Hindlimb muscle (tissue), 1 donor: ENCODE data around the gene TMEM260. TPM values are rescaled to one million over a fixed set of nuclear protein-coding genes. Genes with fewer than 3 reads are reported as not detected.
"Not testable (repeated sequence)": the region's sequence is repeated elsewhere in the genome, so short reads cannot be mapped to it uniquely, and the experiment has no call there.

Experiments
- DNase-seq: peaks from one replicate; pipeline ENCODE4 v3.0.0-alpha.2; 2013
- polyA plus RNA-seq: library from polyadenylated mRNA; unstranded; fragments of 120-200 nt; gene quantifications from one replicate; pipeline ENCODE4 v1.2.1, GENCODE V29; 2013; ENCODE audit not compliant: insufficient read length

The TMEM260 gene
- polyA plus RNA-seq, 1 donor, result 12.4 TPM

DNA sequence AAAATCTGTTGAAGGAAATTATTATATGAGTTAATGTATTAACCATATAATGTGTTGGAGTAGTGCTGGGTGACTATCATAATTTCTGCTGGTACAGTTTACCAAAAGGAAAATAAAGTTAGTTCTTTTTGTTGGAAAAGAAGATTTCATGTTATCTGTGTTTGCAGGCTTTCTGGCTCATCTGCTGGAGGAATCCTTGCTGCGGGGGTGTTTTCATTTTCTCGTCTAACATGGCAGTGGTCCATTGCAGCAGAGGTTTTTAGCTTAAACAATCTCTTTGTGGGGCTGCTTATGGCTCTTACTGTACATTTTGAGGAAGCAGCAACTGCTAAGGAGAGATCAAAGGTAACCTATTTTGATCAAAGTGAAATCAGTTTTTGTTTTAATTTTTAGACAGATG lies 24.1 kb downstream of the TMEM260 start:
- peak; percentile 3 for DNase-seq

- DNase-seq, result no peak
Measured at GRCh38 chr14:56608689-56609088, 29.1 kb downstream of the TMEM260 start.

GRCh38 chr14:56611663-56612062 lies 32.1 kb downstream of the TMEM260 start:
- DNase-seq, result not testable (repeated sequence)

DNA sequence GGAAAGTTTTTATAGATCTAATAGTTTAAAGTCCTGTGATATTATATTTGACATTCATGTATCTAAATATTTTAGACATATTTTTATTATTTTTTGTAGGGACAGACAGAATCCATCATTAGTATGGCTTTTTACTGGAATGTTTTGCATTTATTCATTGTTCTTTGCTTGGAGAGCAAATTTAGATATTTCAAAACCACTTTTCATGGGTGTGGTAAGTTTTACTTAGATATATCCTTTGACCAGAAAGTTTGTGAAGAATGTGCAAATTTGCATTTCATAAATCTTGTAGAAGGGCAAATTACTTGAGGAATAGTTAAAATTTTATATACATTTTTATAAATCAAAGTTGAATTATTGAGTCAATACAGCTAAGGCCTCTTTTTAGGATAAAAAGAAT lies 37.5 kb downstream of the TMEM260 start:
- DNase-seq, result no peak

- no peak for DNase-seq
Measured at GRCh38 chr14:56630707-56631106, 51.1 kb downstream of the TMEM260 start.

DNA sequence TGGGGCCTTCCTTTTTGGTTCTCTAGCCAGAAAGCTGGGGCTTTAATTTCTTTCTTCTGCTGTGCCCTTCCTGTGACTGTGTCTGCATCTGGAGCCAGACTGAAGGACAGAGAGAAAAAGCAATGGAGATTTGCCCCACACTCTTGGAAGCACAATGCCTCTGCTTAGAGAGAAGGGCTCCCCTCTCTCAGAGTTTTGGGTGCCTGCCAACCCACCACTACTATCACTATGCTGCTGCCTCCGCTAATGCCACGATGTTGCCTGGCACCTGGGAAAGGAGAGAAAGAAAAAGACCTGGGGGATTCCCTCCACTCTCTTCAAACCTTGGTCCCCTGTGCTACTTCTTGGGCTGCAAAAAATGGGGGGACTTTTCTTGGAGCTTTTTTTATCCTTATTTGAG lies 52.6 kb downstream of the TMEM260 start:
- no peak for DNase-seq

DNA sequence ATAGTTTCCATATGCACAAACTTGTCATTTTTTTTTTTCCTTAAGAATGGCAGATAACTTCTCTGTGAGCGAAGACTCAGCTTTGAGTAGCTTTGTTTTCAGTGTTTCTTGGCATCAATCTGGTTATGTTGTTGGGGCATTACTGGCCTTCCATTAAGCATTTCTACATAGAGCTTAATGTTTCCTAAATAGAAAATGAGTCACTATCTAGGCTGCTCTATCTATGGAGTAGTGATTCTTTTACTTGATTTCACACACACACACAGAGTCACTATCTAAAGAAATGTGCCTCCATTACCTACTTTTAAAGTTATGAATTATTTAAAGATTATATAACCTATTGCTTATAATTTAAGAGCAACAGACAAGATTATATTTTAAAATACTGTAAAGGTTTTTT lies 53.9 kb downstream of the TMEM260 start:
- no peak for DNase-seq

- DNase-seq, result no peak
Measured at GRCh38 chr14:56635041-56635440, 55.4 kb downstream of the TMEM260 start.

DNA sequence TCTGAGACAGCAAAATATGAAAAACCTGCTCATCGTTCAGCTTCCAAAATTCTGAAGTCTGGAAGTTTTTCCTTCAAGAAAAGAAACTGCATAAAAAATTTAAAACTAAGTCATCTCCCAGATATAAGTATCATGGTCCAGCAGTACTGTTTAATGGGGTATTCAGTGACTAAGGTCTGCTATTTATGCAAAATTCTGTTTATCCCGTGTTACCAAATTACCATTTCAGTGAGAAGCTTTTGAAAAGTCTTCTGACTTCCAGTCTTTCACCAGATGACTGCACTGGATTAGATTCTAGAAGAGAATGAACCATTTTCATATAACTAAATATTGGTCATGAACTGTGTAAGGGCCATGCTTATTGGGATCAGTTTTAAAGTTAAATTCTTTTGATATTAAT lies 67.9 kb downstream of the TMEM260 start:
- no peak for DNase-seq

- no peak for DNase-seq
Measured at GRCh38 chr14:56648508-56649301, 69.1 kb downstream of the TMEM260 start.

GRCh38 chr14:56649382-56649781 lies 69.8 kb downstream of the TMEM260 start:
- DNase-seq, result no peak

DNA sequence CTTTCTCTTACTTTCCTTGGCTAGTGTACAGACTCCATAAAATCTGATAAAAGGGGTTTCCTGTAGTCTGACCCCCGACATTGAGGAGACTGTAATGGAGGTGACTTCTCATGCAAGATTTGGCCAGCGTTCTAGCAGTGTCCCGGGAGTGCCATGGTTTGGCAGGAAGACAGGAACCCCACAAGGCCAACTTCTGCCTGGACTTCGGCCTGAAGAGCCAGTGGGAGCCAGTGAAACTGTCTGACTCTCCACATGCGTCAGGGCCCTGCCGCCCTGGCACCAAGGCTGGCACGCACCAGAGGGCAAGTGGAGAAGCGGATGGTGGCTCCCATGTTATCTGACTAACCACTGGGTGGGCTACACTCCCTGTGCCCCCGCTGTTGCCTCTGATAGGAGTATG lies 70.5 kb downstream of the TMEM260 start:
- no peak for DNase-seq

DNA sequence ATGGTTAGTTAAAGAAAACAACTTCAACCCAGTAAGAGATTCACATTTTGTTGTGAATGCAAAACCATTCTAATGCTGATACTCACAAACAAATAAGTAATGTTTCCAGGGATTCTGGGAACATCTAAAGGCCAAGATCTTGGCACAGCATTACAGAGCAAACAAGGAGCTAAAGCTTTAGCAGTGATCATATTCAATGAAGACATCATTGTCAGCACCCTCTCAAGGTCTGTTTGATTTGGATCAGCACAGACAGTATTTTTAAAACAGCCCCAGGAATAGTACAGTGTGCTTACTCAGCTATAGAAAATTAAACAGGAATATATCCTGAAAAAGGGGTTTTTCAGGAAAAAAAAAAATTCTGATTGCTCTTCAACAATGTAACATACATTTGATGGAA lies 71.4 kb downstream of the TMEM260 start:
- no peak for DNase-seq

DNA sequence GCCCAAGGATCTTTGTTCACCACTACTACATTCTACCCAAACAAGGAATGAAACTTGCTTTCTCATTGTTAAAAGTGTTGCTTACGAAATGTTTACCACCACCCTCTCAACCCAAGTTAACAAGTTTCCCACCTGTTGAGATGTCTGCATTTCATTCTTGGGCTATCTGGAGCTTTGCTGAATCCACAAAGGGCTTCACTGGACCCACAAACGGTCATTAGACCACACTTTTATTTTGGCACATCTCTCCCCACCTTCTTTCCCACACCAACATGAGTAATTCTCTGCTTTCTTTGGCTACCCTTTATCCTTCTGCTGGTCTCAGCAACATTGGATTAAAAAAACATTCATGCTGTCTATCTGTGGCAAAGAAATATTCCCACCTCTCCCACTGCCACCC lies 78.0 kb downstream of the TMEM260 start:
- no peak for DNase-seq

- no peak for DNase-seq
Measured at GRCh38 chr14:56659378-56659777, 79.8 kb downstream of the TMEM260 start.

- DNase-seq, result no peak
Measured at GRCh38 chr14:56659964-56660551, 80.5 kb downstream of the TMEM260 start.

DNA sequence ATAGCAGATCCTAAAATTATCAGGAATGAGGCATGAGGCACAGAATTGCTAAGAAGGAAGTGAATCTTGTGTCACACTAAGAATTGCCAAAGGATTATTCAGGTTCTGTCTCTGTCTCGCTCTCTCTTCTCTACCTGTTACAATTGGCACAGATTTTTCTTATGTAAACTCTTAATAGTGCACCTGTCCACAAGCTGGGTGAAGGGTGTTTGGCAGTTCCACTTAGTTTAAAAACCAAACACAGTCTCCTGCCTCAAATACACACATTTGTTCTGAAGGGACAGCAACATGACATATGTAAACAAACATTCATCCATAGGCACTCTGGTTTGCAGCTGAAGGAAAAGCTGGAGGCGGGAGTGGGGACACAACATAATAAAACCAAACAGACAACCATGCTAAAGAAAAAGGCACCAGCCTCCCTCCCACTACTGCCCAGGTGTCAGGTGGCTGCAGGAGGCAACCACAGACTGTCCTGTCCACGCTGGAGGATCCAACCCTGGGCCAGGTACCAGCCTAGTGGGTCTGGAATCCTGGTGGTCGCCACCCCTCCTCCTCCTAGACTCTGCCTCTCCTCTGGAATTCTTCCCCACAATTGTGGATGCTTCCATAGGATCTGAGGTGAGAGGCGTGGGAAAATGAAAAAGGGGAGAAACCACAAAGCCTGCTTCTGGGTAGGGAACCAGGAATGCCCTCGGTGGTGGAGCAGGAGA lies 81.2 kb downstream of the TMEM260 start:
- DNase-seq, result no peak

- no peak for DNase-seq
Measured at GRCh38 chr14:56661478-56661877, 81.9 kb downstream of the TMEM260 start.

DNA sequence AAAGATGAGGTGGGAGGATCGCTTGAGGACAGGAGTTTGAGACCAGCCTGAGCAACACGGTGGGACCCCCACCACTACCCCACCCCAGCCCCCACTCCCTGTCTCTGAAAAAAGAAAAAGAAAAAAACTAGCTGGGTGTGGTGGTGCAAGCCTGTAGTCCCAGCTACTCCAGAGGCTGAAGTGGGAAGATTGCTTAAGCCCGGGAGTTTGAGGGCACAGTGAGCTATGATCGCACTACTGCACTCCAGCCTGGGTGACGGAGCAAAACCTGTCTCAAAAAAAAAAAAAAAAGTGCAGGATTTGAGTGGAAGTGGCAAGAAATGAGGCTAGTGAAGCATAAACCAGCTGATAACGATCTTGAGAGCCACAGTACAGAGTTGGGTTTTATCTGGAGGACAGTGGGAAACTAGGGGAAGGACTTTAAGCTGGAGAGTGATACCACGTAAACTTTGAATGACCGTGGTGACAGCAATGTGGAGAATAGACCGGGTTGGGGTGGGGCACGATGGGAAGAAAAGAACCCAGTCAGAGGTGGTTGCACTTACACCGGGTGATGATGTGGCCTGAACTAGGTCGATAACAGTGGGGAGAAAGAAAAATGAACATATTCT lies 85.3 kb downstream of the TMEM260 start:
- DNase-seq, result no peak

DNA sequence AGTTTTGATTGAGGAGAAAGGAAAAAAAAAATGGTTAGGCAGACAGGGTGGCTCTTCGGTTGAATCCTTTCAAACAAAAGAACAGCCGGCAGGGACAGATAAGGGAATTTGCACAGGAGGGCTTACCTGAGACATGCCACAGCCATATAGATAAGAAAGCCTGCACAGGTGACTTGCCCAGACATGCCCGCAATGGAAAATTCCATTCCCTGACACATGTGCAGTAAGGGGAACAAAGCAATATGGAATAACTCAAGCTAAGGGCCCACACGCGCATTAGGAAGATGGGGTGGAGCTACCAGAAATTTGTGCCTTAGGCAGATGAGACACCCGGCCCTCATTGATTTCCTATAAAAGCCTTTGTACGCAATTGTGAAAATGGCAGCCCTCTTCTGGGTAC lies 86.7 kb downstream of the TMEM260 start:
- DNase-seq, result no peak

GRCh38 chr14:56666716-56667115 lies 87.1 kb downstream of the TMEM260 start:
- DNase-seq, result no peak

GRCh38 chr14:56667290-56667689 lies 87.7 kb downstream of the TMEM260 start:
- not testable (repeated sequence) for DNase-seq

- no peak for DNase-seq
Measured at GRCh38 chr14:56676042-56676441, 96.4 kb downstream of the TMEM260 start.
